ENCODE measurements around the gene ATF7. TPM values are rescaled to one million over a fixed set of nuclear protein-coding genes. Genes with fewer than 3 reads are reported as not detected.
A peak's percentile ranks its signal among the peaks of the same experiment; 100 is the strongest.

Gene ATF7
- polyA plus RNA-seq, 1 experiment = 27.1 TPM

GRCh38 chr12:53564278-53564677 lies 61.9 kb downstream of the ATF7 start:
- TF ChIP-seq, protein P1, sequence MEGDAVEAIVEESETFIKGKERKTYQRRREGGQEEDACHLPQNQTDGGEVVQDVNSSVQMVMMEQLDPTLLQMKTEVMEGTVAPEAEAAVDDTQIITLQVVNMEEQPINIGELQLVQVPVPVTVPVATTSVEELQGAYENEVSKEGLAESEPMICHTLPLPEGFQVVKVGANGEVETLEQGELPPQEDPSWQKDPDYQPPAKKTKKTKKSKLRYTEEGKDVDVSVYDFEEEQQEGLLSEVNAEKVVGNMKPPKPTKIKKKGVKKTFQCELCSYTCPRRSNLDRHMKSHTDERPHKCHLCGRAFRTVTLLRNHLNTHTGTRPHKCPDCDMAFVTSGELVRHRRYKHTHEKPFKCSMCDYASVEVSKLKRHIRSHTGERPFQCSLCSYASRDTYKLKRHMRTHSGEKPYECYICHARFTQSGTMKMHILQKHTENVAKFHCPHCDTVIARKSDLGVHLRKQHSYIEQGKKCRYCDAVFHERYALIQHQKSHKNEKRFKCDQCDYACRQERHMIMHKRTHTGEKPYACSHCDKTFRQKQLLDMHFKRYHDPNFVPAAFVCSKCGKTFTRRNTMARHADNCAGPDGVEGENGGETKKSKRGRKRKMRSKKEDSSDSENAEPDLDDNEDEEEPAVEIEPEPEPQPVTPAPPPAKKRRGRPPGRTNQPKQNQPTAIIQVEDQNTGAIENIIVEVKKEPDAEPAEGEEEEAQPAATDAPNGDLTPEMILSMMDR (IDR thresholded peaks at IDR 0.05; ENCODE audit: low read depth, low read length) = no peak
- Histone ChIP-seq H3K9me3 (ENCODE audit: control insufficient read depth, insufficient read depth, low read length) (no peaks in the 10 kb centered on the region), H3K27ac (ENCODE audit: low read depth, low read length) (no peak overlapping the region), H3K4me3 (ENCODE audit: low read depth, low read length) (no peak overlapping the region), H3K27me3 (ENCODE audit: control insufficient read depth, insufficient read depth, low read length) (no peaks in the 10 kb centered on the region)
- ChIA-PET POLR2A (no interaction called here), CTCF (interaction anchor here (1.2 to 1.6 kb wide), 2 partner anchors 20 to 111 kb away, joined by 4 read pairs; partner anchors contain the start of gene ATP5MC2)
- no peak for DNase-seq (ENCODE audit: low read depth, low spot score)

- Histone ChIP-seq H3K9me3 (ENCODE audit: control insufficient read depth, insufficient read depth, low read length) (no peaks in the 10 kb centered on the region), H3K27ac (ENCODE audit: low read depth, low read length) (no peak overlapping the region), H3K27me3 (ENCODE audit: control insufficient read depth, insufficient read depth, low read length) (no peaks in the 10 kb centered on the region), H3K4me3 (ENCODE audit: low read depth, low read length) (no peak overlapping the region)
- ChIA-PET POLR2A (no interaction called here), CTCF (interaction anchor here (1.6 kb wide), 1 partner anchor 112 kb away, joined by 4 read pairs; the partner anchor contains the start of gene ATP5MC2)
- TF ChIP-seq, protein P1 (IDR thresholded peaks at IDR 0.05; ENCODE audit: low read depth, low read length) = no peak
- DNase-seq (ENCODE audit: low read depth, low spot score) = no peak
Measured at GRCh38 chr12:53563452-53564028, 62.6 kb downstream of the ATF7 start.

DNA sequence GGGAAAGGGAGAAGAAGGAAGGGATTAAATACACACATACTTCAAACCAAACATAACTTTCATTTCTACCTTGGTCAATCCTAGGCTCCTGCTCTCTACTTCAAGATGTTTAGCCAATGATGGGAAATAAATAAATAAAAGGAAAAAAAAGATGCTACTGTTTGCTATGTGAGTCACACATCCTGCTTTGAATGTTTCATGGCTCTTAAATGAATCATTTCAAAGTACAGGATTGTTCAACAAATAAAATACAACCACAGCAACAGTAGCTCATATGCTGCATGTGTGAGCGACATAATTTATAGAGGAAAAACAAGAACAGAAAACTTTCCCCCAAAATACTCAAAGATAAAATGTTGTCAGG lies 64.6 kb downstream of the ATF7 start:
- H3K4me3 ChIP-seq (ENCODE audit: low read depth, low read length) = no peak overlapping the region
- ChIA-PET POLR2A (interaction anchor here (0.6 to 0.8 kb wide), 2 partner anchors 11 to 798 kb away, joined by 3 read pairs; no protein-coding TSS in a partner anchor), CTCF (interaction anchor here (0.6 to 1.5 kb wide), 3 partner anchors 18 to 204 kb away, joined by 3 to 4 read pairs (median 3); no protein-coding TSS in a partner anchor)
- TF ChIP-seq, protein P1 (IDR thresholded peaks at IDR 0.05; ENCODE audit: low read depth, low read length) = no peak
- peak overlapping the region; percentile 49 for H3K27ac ChIP-seq (ENCODE audit: low read depth, low read length)
- no peaks in the 10 kb centered on the region for H3K27me3 ChIP-seq (ENCODE audit: control insufficient read depth, insufficient read depth, low read length)
- H3K9me3 ChIP-seq (ENCODE audit: control insufficient read depth, insufficient read depth, low read length) = no peaks in the 10 kb centered on the region
- peak; percentile 63 for DNase-seq (ENCODE audit: low read depth, low spot score)

GRCh38 chr12:53560912-53561589 lies 65.1 kb downstream of the ATF7 start:
- H3K27me3 ChIP-seq (ENCODE audit: control insufficient read depth, insufficient read depth, low read length) = no peaks in the 10 kb centered on the region
- TF ChIP-seq, protein P1 (IDR thresholded peaks at IDR 0.05; ENCODE audit: low read depth, low read length) = no peak
- DNase-seq (ENCODE audit: low read depth, low spot score) = no peak
- peak overlapping the region; percentile 49 for H3K27ac ChIP-seq (ENCODE audit: low read depth, low read length)
- no peak overlapping the region for H3K4me3 ChIP-seq (ENCODE audit: low read depth, low read length)
- ChIA-PET CTCF (interaction anchor here (0.6 to 1.5 kb wide), 3 partner anchors 18 to 185 kb away, joined by 3 to 6 read pairs (median 4); no protein-coding TSS in a partner anchor), POLR2A (no interaction called here)
- no peaks in the 10 kb centered on the region for H3K9me3 ChIP-seq (ENCODE audit: control insufficient read depth, insufficient read depth, low read length)

GRCh38 chr12:53560351-53560750 lies 65.8 kb downstream of the ATF7 start:
- no peak for DNase-seq (ENCODE audit: low read depth, low spot score)
- Histone ChIP-seq H3K27me3 (ENCODE audit: control insufficient read depth, insufficient read depth, low read length) (no peaks in the 10 kb centered on the region), H3K27ac (ENCODE audit: low read depth, low read length) (no peak overlapping the region), H3K4me3 (ENCODE audit: low read depth, low read length) (no peak overlapping the region), H3K9me3 (ENCODE audit: control insufficient read depth, insufficient read depth, low read length) (no peaks in the 10 kb centered on the region)
- CTCF ChIA-PET = interaction anchor here (1.5 kb wide), 1 partner anchor 17 kb away, joined by 3 read pairs; no protein-coding TSS in a partner anchor
- POLR2A ChIA-PET = no interaction called here
- TF ChIP-seq, protein P1 (IDR thresholded peaks at IDR 0.05; ENCODE audit: low read depth, low read length) = no peak
